ACC112 (cell line): ENCODE results near the gene CSKMT.
"Not testable (repeated sequence)": the region's sequence is repeated elsewhere in the genome, so short reads cannot be mapped to it uniquely, and the experiment has no call there.

Experiments used
- H2AFZ ChIP-seq: fragments of 200-600 bp; sonication (generic); one replicate; pipeline ENCODE4 v1.6.0; 2017; ENCODE audit warnings: antibody characterized with exemption, low read length; ENCODE audit not compliant: unreplicated experiment
- H3K27ac ChIP-seq: fragments of 200-600 bp; sonication (generic); 2 replicates; pipeline ENCODE4 v1.5.1; 2014; ENCODE audit warnings: low read depth, mild to moderate bottlenecking, antibody characterized with exemption, low read length, moderate library complexity
- H3K27me3 ChIP-seq: fragments of 200-600 bp; sonication (generic); 2 replicates; pipeline ENCODE4 v1.6.1; 2014; ENCODE audit warnings: mild to moderate bottlenecking, antibody characterized with exemption, low read length, moderate library complexity, mixed read lengths; ENCODE audit not compliant: insufficient read depth
- H3K36me3 ChIP-seq: fragments of 200-600 bp; sonication (generic); 2 replicates; pipeline ENCODE4 v1.6.1; 2016; ENCODE audit warnings: mild to moderate bottlenecking, antibody characterized with exemption, low read length, moderate library complexity, mixed read lengths; ENCODE audit not compliant: insufficient read depth
- H3K4me1 ChIP-seq: fragments of 200-600 bp; sonication (generic); one replicate; pipeline ENCODE4 v1.6.1; 2016; ENCODE audit warnings: low read length, mixed read lengths; ENCODE audit not compliant: insufficient read depth, unreplicated experiment, control insufficient read depth
- H3K4me3 ChIP-seq: fragments of 200-600 bp; sonication (generic); 2 replicates; pipeline ENCODE4 v1.5.1; 2014; ENCODE audit warnings: mild to moderate bottlenecking, low read depth, low read length
- H3K79me2 ChIP-seq: fragments of 200-600 bp; sonication (generic); one replicate; pipeline ENCODE4 v1.6.0; 2016; ENCODE audit warnings: low read length; ENCODE audit not compliant: control insufficient read depth, unreplicated experiment, insufficient read depth

The CSKMT gene

GRCh38 chr11:62645946-62646824 is 18.9 kb upstream of the CSKMT start, which contains the start of gene GANAB:
Gene GANAB (minus strand): TSS chr11:62646613. CDS start chr11:62646599, 14 bp downstream.
- Histone ChIP-seq H3K79me2 (peaks cover 51% of the 10 kb centered on the region), H3K36me3 (peaks cover 10% of the 10 kb centered on the region; the same call in 1 of the 2 replicates), H3K27ac (peak within 1 kb of the TSS; percentile 78), H3K4me3 (peak within 1 kb of the TSS; percentile 88), H3K4me1 (peaks cover 7% of the 10 kb centered on the region), H3K27me3 (no peaks in the 10 kb centered on the region), H2AFZ (peak within 1 kb of the TSS; percentile 84)

GRCh38 chr11:62646825-62647608 is 18.1 kb upstream of the CSKMT start:
- Histone ChIP-seq H3K27ac (0 out of 2 replicates have a peak overlapping the region, but pooled peaks have one; percentile 11), H3K27me3 (no peaks in the 10 kb centered on the region), H3K4me3 (peak overlapping the region; percentile 15; the same call in 1 of the 2 replicates), H2AFZ (no peak overlapping the region), H3K36me3 (peaks cover 10% of the 10 kb centered on the region; the same call in 1 of the 2 replicates), H3K4me1 (peaks cover 7% of the 10 kb centered on the region), H3K79me2 (peaks cover 53% of the 10 kb centered on the region)

DNA sequence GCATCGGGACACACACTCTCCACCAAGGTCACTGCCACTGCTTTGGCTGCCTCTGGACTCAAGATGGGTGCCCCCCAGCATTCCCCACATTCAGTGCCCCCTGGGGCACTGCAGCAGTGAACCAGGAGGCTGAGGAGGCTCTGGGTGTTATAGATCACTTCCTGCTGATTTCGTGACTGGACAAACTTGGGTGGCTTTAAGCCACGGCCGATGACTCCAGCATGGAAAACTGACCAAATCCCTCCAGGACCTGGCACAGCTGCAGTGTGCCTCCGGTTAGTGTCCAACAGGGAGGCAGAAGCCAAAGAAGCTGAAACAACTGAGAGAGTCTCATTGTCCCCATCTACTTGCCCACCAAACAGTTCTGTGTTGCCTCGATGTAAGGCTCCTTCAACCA is 17.5 kb upstream of the CSKMT start:
- Histone ChIP-seq H3K27ac (no peak overlapping the region), H3K36me3 (peaks cover 9% of the 10 kb centered on the region; the same call in 1 of the 2 replicates), H2AFZ (no peak overlapping the region), H3K4me1 (peaks cover 7% of the 10 kb centered on the region), H3K79me2 (peaks cover 54% of the 10 kb centered on the region), H3K27me3 (no peaks in the 10 kb centered on the region), H3K4me3 (no peak overlapping the region)

GRCh38 chr11:62648185-62648966 is 16.7 kb upstream of the CSKMT start:
- Histone ChIP-seq H3K4me3 (no peak overlapping the region), H3K27ac (no peak overlapping the region), H2AFZ (no peak overlapping the region), H3K79me2 (peaks cover 52% of the 10 kb centered on the region), H3K36me3 (peaks cover 5% of the 10 kb centered on the region; the same call in 1 of the 2 replicates), H3K27me3 (no peaks in the 10 kb centered on the region), H3K4me1 (peaks cover 7% of the 10 kb centered on the region)

DNA sequence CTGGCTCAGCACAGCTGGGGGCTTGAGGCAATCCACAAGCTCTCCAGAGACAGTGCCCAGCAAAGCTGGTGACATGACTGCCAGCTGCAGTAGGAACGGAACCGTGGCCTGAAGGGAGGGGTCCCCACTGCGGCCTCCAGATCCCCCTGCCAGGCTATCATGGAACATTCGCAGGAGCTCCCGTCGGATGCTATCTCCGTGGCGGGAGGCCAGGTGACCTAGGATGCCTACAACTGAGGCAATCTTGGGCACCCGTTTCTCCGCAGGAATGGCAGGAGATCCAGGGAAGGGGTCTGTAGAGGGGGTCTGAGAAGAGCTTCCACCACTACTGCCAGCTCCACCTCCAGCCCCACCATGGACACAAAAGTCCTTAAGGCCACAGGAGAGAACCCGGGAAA is 16.1 kb upstream of the CSKMT start:
- no peaks in the 10 kb centered on the region for H3K27me3 ChIP-seq
- H2AFZ ChIP-seq: no peak overlapping the region
- H3K27ac ChIP-seq: no peak overlapping the region
- H3K36me3 ChIP-seq: peaks cover 5% of the 10 kb centered on the region; the same call in 1 of the 2 replicates
- H3K79me2 ChIP-seq: peaks cover 46% of the 10 kb centered on the region
- peaks cover 7% of the 10 kb centered on the region for H3K4me1 ChIP-seq
- no peak overlapping the region for H3K4me3 ChIP-seq

- Histone ChIP-seq H3K79me2 (peaks cover 41% of the 10 kb centered on the region), H3K4me3 (no peak overlapping the region), H3K4me1 (peaks cover 7% of the 10 kb centered on the region), H3K36me3 (0 out of 2 replicates have a peak, but pooled peaks cover under 1% of the 10 kb centered on the region), H2AFZ (no peak overlapping the region), H3K27me3 (no peaks in the 10 kb centered on the region), H3K27ac (no peak overlapping the region)
These were observed 15.6 kb upstream of the CSKMT start for GRCh38 chr11:62649486-62649885.

DNA sequence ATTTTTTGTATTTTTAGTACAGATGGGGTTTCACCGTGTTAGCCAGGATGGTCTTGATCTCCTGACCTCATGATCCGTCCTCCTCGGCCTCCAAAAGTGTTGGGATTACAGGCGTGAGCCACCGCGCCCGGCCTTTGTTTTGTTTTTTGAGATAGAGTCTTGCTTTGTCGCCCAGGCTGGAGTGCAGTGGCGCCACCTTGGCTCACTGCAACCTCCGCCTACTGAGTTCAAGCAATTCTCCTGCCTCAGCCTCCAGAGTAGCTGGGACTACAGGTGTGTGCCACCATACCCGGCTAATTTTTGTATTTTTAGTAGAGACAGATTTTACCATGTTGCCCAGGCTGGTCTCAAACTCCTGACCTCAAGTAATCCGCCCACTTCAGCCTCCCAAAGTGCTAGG is 14.8 kb upstream of the CSKMT start:
- H3K4me1 ChIP-seq, H3K27me3 ChIP-seq, H3K4me3 ChIP-seq, H3K36me3 ChIP-seq, H3K27ac ChIP-seq, H2AFZ ChIP-seq: not testable (repeated sequence)
- H3K79me2 ChIP-seq: peaks cover 33% of the 10 kb centered on the region

- Histone ChIP-seq H3K79me2 (peaks cover 23% of the 10 kb centered on the region), H3K4me1 (no peaks in the 10 kb centered on the region), H3K27ac (peak overlapping the region; percentile 68), H2AFZ (peak overlapping the region; percentile 83), H3K36me3 (no peaks in the 10 kb centered on the region), H3K4me3 (peak overlapping the region; percentile 96), H3K27me3 (no peaks in the 10 kb centered on the region)
These were observed 12.7 kb upstream of the CSKMT start for GRCh38 chr11:62652161-62653006.

DNA sequence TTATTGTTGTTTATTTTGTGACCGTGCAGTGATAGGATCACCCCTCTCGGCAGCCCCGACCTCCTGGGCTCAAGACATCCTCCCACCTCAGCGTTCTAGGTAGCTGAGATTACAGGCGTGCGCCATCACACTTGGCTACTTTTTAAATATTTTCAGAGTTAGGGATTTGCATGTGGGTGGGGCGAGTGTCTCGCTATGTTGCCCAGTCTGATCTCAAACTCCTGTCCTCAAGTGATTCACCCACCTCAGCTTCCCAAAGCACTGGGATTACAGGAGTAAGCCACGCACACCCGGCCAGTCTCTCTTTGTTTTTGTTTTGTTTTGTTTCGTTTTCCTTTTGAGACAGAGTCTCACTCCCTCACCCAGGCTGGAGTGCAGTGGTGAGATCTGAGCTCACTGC is 10.8 kb upstream of the CSKMT start:
- H3K79me2 ChIP-seq: peaks cover 23% of the 10 kb centered on the region
- no peaks in the 10 kb centered on the region for H3K27me3 ChIP-seq
- no peaks in the 10 kb centered on the region for H3K4me1 ChIP-seq
- H3K4me3 ChIP-seq: no peak overlapping the region
- no peak overlapping the region for H3K27ac ChIP-seq
- H3K36me3 ChIP-seq: no peaks in the 10 kb centered on the region
- no peak overlapping the region for H2AFZ ChIP-seq
